GM12878 (cell line): ENCODE results near the gene TFPI2. TPM values are rescaled to one million over a fixed set of nuclear protein-coding genes. Genes with fewer than 3 reads are reported as not detected.
A peak's percentile ranks its signal among the peaks of the same experiment; 100 is the strongest.

Experiments used
- ATAC-seq: fragments of 200-7000 bp; cut with Tn5 transposase; 3 replicates; pipeline ENCODE4 v1.9.1; 2020; ENCODE audit warnings: mild to moderate bottlenecking, moderate library complexity
- BruUV-seq: library from RNA; stranded (reverse); fragments of 400-500 nt; replicated peaks from 2 replicates; lab custom pipeline; 2021; lab: Mats Ljungman, UMichigan
- CTCF ChIA-PET: fragments of 300-600 bp; sonication (Branson Sonifier 250); formaldehyde crosslinking; extraction: SDS; loops from one replicate; lab custom pipeline; 2021; ENCODE audit warnings: inconsistent platforms; lab: Yijun Ruan, JAX
- POLR2A ChIA-PET: fragments of 350-600 bp; formaldehyde crosslinking; extraction: SDS; loops from one replicate; lab custom pipeline; 2021; ENCODE audit warnings: inconsistent platforms; lab: Charles Lee
- RAD21 ChIA-PET: fragments of 300-600 bp; sonication (Branson Sonifier 250); formaldehyde crosslinking; loops from one replicate; lab custom pipeline; 2023; ENCODE audit warnings: antibody characterized with exemption; ENCODE audit not compliant: unreplicated experiment; lab: Charles Lee
- SMC1A ChIA-PET: fragments of 300-600 bp; sonication (Branson Sonifier 250); formaldehyde crosslinking; loops from one replicate; lab custom pipeline; 2023; ENCODE audit not compliant: unreplicated experiment, uncharacterized antibody; lab: Charles Lee
- DNase-seq: peaks from one replicate; pipeline ENCODE4 v3.0.0-alpha.2; 2011; ENCODE audit warnings: low read depth, low spot score
- FAIRE-seq: peaks from 3 replicates; lab custom pipeline; 2011; peaks lifted over from hg19 to GRCh38; lab: Jason Lieb, UNC
- H2AFZ ChIP-seq: 2 replicates; pipeline ENCODE4 v1.6.0; 2011; ENCODE audit warnings: low read depth, low read length, control low read depth; ENCODE audit not compliant: control insufficient read depth
- H3K27ac ChIP-seq: 2 replicates; pipeline ENCODE4 v1.5.1; 2011; ENCODE audit warnings: control low read depth; ENCODE audit not compliant: control insufficient read depth, insufficient read depth
- H3K27me3 ChIP-seq, 2 experiments: replicated peaks in 1 of 2; 2 replicates each; pipeline versions ENCODE4 v1.6.0 to v1.6.1; 2011; ENCODE audit warnings: low read length in 1 of 2; ENCODE audit not compliant: control insufficient read depth in 2 of 2, insufficient read depth in 2 of 2
- H3K36me3 ChIP-seq, 2 experiments: 2 replicates each; pipeline ENCODE4 v1.5.1; 2011; ENCODE audit warnings: low read length in 1 of 2; ENCODE audit not compliant: control insufficient read depth in 2 of 2, insufficient read depth in 2 of 2
- H3K4me1 ChIP-seq: 2 replicates; pipeline ENCODE4 v1.6.1; 2011; ENCODE audit warnings: mild to moderate bottlenecking, low read length, moderate library complexity, mixed read lengths; ENCODE audit not compliant: control insufficient read depth, insufficient read depth
- H3K4me2 ChIP-seq: 2 replicates; pipeline ENCODE4 v1.6.0; 2011; ENCODE audit warnings: control low read depth; ENCODE audit not compliant: control insufficient read depth, insufficient read depth
- H3K4me3 ChIP-seq: fragments of 200-600 bp; sonication (generic); 2 replicates; pipeline ENCODE4 v1.5.1; 2016
- H3K79me2 ChIP-seq: 2 replicates; pipeline ENCODE4 v1.6.0; 2011; ENCODE audit warnings: low read length; ENCODE audit not compliant: control insufficient read depth, insufficient read depth
- H3K9ac ChIP-seq: 2 replicates; pipeline ENCODE4 v1.8.0; 2011; ENCODE audit warnings: low read length, control low read depth, mixed read lengths; ENCODE audit not compliant: control insufficient read depth, insufficient read depth
- H3K9me3 ChIP-seq: replicated peaks from 3 replicates; pipeline ENCODE4 v1.5.1; 2011; ENCODE audit warnings: mild to moderate bottlenecking, low read length; ENCODE audit not compliant: control insufficient read depth, insufficient read depth
- H4K20me1 ChIP-seq: 2 replicates; pipeline ENCODE4 v1.6.0; 2011; ENCODE audit not compliant: control insufficient read depth, insufficient read depth
- ATF7 ChIP-seq: fragments of 450-650 bp; IDR thresholded peaks from 2 replicates; pipeline ENCODE4 v1.6.1; 2016; ENCODE audit warnings: low read depth, mild to moderate bottlenecking
- BCL11A ChIP-seq: IDR thresholded peaks from 2 replicates; pipeline ENCODE4 v1.6.1; 2011; ENCODE audit warnings: low read depth, low read length
- E4F1 ChIP-seq: fragments of 450-650 bp; IDR thresholded peaks from 2 replicates; pipeline ENCODE4 v1.6.1; 2018; ENCODE audit warnings: borderline replicate concordance, mild to moderate bottlenecking; ENCODE audit not compliant: partially characterized antibody
- HDAC2 ChIP-seq: fragments of 200-600 bp; sonication (generic); IDR thresholded peaks from 2 replicates; pipeline ENCODE4 v1.6.1; 2017
- HSF1 ChIP-seq: fragments of 150-350 bp; IDR thresholded peaks from 2 replicates; pipeline ENCODE4 v1.6.1; 2014; ENCODE audit warnings: mild to moderate bottlenecking, low read depth, low read length
- IKZF2 ChIP-seq, 2 experiments: fragments of 450-650 bp; IDR thresholded peaks; 2 replicates each; pipeline ENCODE4 v1.6.1; 2017; ENCODE audit warnings: mild to moderate bottlenecking in 2 of 2, moderate library complexity in 2 of 2
- NFXL1 ChIP-seq: fragments of 450-650 bp; IDR thresholded peaks from 2 replicates; pipeline ENCODE4 v1.6.1; 2017; ENCODE audit warnings: antibody characterized with exemption, mild to moderate bottlenecking, borderline replicate concordance
- POLR2AphosphoS5 ChIP-seq: IDR thresholded peaks from 2 replicates; pipeline ENCODE4 v1.6.1; 2011; ENCODE audit warnings: mild to moderate bottlenecking, low read length, inconsistent platforms
- RCOR1 ChIP-seq: conservative IDR thresholded peaks from 2 replicates; pipeline ENCODE4 v1.6.1; 2012; ENCODE audit warnings: low read depth, low read length, improper control_type of control experiment
- RELB ChIP-seq: fragments of 450-650 bp; IDR thresholded peaks from 2 replicates; pipeline ENCODE4 v1.6.1; 2017; ENCODE audit warnings: low read depth, mild to moderate bottlenecking, moderate library complexity
- SIX5 ChIP-seq: IDR thresholded peaks from 2 replicates; pipeline ENCODE4 v1.6.1; 2011; ENCODE audit warnings: mild to moderate bottlenecking, low read depth, low read length, moderate library complexity; ENCODE audit not compliant: severe bottlenecking
- SKIL ChIP-seq: fragments of 450-650 bp; IDR thresholded peaks from 2 replicates; pipeline ENCODE4 v1.6.1; 2017; ENCODE audit warnings: mild to moderate bottlenecking, low read depth, inconsistent platforms; ENCODE audit not compliant: poor library complexity, severe bottlenecking
- SMAD5 ChIP-seq: IDR thresholded peaks from 2 replicates; pipeline ENCODE4 v1.6.1; 2016; ENCODE audit warnings: antibody characterized with exemption, low read depth
- SMARCA5 ChIP-seq: fragments of 450-650 bp; IDR thresholded peaks from 2 replicates; pipeline ENCODE4 v1.6.1; 2017; ENCODE audit warnings: mild to moderate bottlenecking
- SMC3 ChIP-seq: IDR thresholded peaks from 2 replicates; pipeline ENCODE4 v1.6.1; 2011; ENCODE audit warnings: low read length, improper control_type of control experiment, borderline replicate concordance
- TARDBP ChIP-seq: IDR thresholded peaks from 2 replicates; pipeline ENCODE4 v1.6.1; 2016; ENCODE audit warnings: borderline replicate concordance
- ZNF207 ChIP-seq: fragments of 450-650 bp; IDR thresholded peaks from 2 replicates; pipeline ENCODE4 v1.6.1; 2014; ENCODE audit warnings: antibody characterized with exemption, mild to moderate bottlenecking, borderline replicate concordance
- ZZZ3 ChIP-seq: IDR thresholded peaks from 2 replicates; pipeline ENCODE4 v1.6.1; 2011; ENCODE audit warnings: low read depth; ENCODE audit not compliant: control insufficient read depth, insufficient read length
- WGBS: methylation state at CpG from one replicate; pipeline ENCODE4 v1.1.6; 2016; ENCODE audit warnings: low lambda C conversion rate; ENCODE audit not compliant: insufficient replicate concordance, insufficient coverage; ENCODE audit errors: missing lambda C conversion rate; 5-methylcytosine and 5-hydroxymethylcytosine counted together
- in situ Hi-C: fragments of 300-500 bp; cut with MboI; formaldehyde crosslinking; loops from 9 replicates; pipeline ENCODE4 v1.14.3; 2018; ENCODE audit warnings: mixed read lengths
- intact Hi-C: fragments of 100-400 bp; cut with micrococcal nuclease; formaldehyde crosslinking; loops from one replicate; pipeline ENCODE4 v1.14.2; 2022; ENCODE audit not compliant: unreplicated experiment
- polyA plus RNA-seq, 11 experiments: library from polyadenylated mRNA; depleted of rRNA in 4 of 11; unstranded in 6 of 11; stranded (reverse) in 5 of 11; fragments of >200 nt; fragmentation: Nextera tagmentation in 4 of 11; fragmentation: Illumina TruSeq in 1 of 11; extraction: Ambion mirVana in 4 of 11; extraction: Trizol in 1 of 11; gene quantifications; 1 replicate in 1 of 11; 2 replicates in 10 of 11; pipeline versions ENCODE4 v1.2.1 to v1.2.3, GENCODE V29; 2011 to 2016; ENCODE audit warnings: inconsistent platforms in 2 of 11, missing spikeins in 2 of 11, low read depth in 1 of 11
- total RNA-seq, 4 experiments: library from RNA; depleted of rRNA in 3 of 4; stranded (reverse); fragments of >200 nt in 3 of 4; fragmentation: Illumina TruSeq in 1 of 4; extraction: Trizol in 1 of 4; gene quantifications; 2 replicates each; pipeline versions ENCODE4 v1.2.1 to v1.2.3, GENCODE V29; 2013 to 2021

Gene TFPI2
- total and polyA plus RNA-seq, 10 of the 15 experiments (the other 5 are each of a cell fraction or from before 2014, with no cell fraction given), result 0.07 to 1.1 (median 0.31) TPM; not detected in 5

GRCh38 chr7:93921186-93921585, 30.6 kb upstream of the TFPI2 start:
- Histone ChIP-seq H4K20me1 (no peaks in the 10 kb centered on the region), H3K9ac (no peak overlapping the region), H3K79me2 (no peaks in the 10 kb centered on the region), H3K4me1 (no peaks in the 10 kb centered on the region), H3K27me3 (no peaks in the 10 kb centered on the region), H3K4me3 (0 out of 2 replicates have a peak overlapping the region, but pooled peaks have one; percentile 61), H3K9me3 (no peaks in the 10 kb centered on the region), H3K4me2 (peak overlapping the region; percentile 75; the same call in 1 of the 2 replicates), H3K36me3 (no peaks in the 10 kb centered on the region), H3K27ac (no peak overlapping the region), H2AFZ (no peak overlapping the region; the same call in 1 of the 2 replicates)
- SMC1A ChIA-PET, result interaction anchor here (0.8 to 3.9 kb wide), 3 partner anchors 11 to 166 kb away, joined by 3 to 22 read pairs (median 11); no protein-coding TSS in a partner anchor
- DNase-seq (no peak), FAIRE-seq (no peak), ATAC-seq (no peak)
- 77% methylated on average over 8 of the region's 8 CpGs for WGBS
- POLR2A ChIA-PET, result interaction anchor here (0.7 kb wide), 1 partner anchor 252 kb away, joined by 3 read pairs; no protein-coding TSS in a partner anchor
- in situ Hi-C loops, result no loop called here
- intact Hi-C loops, result loop anchor here (10.0 kb wide), 1 partner anchor 56 kb away; no protein-coding TSS in a partner anchor
- no TSS peak for BruUV-seq
- CTCF ChIA-PET, result interaction anchor here (0.9 to 4.5 kb wide), 4 partner anchors 18 to 173 kb away, joined by 3 to 25 read pairs (median 8); no protein-coding TSS in a partner anchor
- RAD21 ChIA-PET, result interaction anchor here (1.5 to 1.7 kb wide), 2 partner anchors 12 to 166 kb away, joined by 3 to 12 read pairs; no protein-coding TSS in a partner anchor
- no peak for TF ChIP-seq SIX5
- TF ChIP-seq IKZF2 (IDR thresholded peaks at IDR 0.05), result no peak
- no peak for TF ChIP-seq SMAD5
- TF ChIP-seq SMC3, result no peak
- no peak for TF ChIP-seq ATF7
- no peak for TF ChIP-seq SKIL
- no peak for TF ChIP-seq ZNF207
- no peak for TF ChIP-seq SMARCA5
- TF ChIP-seq TARDBP, result no peak
- TF ChIP-seq RCOR1, result no peak
- TF ChIP-seq E4F1, result no peak
- TF ChIP-seq HDAC2, result no peak
- no peak for TF ChIP-seq ZZZ3
- no peak for TF ChIP-seq NFXL1
- no peak for TF ChIP-seq POLR2AphosphoS5
- no peak for TF ChIP-seq HSF1
- no peak for TF ChIP-seq BCL11A
- no peak for TF ChIP-seq RELB
